Glutamatergic neuron (in vitro differentiated cells): ENCODE measurements around the gene ZNF672. TPM values are rescaled to one million over a fixed set of nuclear protein-coding genes. Genes with fewer than 3 reads are reported as not detected.

ENCODE experiments used
- DNase-seq: peaks from one replicate; pipeline ENCODE4 v3.0.0; 2022
- H3K27ac Mint-ChIP-seq: one replicate; pipeline ENCODE4 v1.8.0; 2020; ENCODE audit warnings: mild to moderate bottlenecking, mixed read lengths, inconsistent platforms; ENCODE audit not compliant: unreplicated experiment
- H3K27me3 Mint-ChIP-seq: one replicate; pipeline ENCODE4 v1.8.0; 2020; ENCODE audit warnings: mild to moderate bottlenecking, moderate library complexity, mixed read lengths, inconsistent platforms; ENCODE audit not compliant: unreplicated experiment
- H3K36me3 Mint-ChIP-seq: one replicate; pipeline ENCODE4 v1.8.0; 2020; ENCODE audit warnings: mild to moderate bottlenecking, mixed read lengths, inconsistent platforms; ENCODE audit not compliant: unreplicated experiment
- H3K4me1 Mint-ChIP-seq: one replicate; pipeline ENCODE4 v1.8.0; 2020; ENCODE audit warnings: mild to moderate bottlenecking, low read depth, mixed read lengths, inconsistent platforms; ENCODE audit not compliant: unreplicated experiment
- H3K4me3 Mint-ChIP-seq: one replicate; pipeline ENCODE4 v1.8.0; 2020; ENCODE audit warnings: mild to moderate bottlenecking, mixed read lengths, inconsistent platforms; ENCODE audit not compliant: unreplicated experiment
- H3K9me3 Mint-ChIP-seq: one replicate; pipeline ENCODE4 v1.8.0; 2020; ENCODE audit warnings: mild to moderate bottlenecking, moderate library complexity, mixed read lengths, inconsistent platforms; ENCODE audit not compliant: unreplicated experiment
- total RNA-seq: library from RNA; stranded (reverse); fragmentation: NEBNext Ultra II Directional; extraction: Animal tissue kit (Norgen Biotek cat#: 25700); gene quantifications from one replicate; pipeline ENCODE4 v1.2.1, GENCODE V29; 2021; ENCODE audit not compliant: unreplicated experiment
- TF ChIP-seq, protein P1 (sequence below): fragments of 200-600 bp; sonication (generic); IDR thresholded peaks from one replicate; pipeline ENCODE4 v1.5.0; 2021; ENCODE audit not compliant: partially characterized antibody, unreplicated experiment

The ZNF672 gene
- total RNA-seq, 1 donor from 2014 or later = 30.5 TPM

DNA sequence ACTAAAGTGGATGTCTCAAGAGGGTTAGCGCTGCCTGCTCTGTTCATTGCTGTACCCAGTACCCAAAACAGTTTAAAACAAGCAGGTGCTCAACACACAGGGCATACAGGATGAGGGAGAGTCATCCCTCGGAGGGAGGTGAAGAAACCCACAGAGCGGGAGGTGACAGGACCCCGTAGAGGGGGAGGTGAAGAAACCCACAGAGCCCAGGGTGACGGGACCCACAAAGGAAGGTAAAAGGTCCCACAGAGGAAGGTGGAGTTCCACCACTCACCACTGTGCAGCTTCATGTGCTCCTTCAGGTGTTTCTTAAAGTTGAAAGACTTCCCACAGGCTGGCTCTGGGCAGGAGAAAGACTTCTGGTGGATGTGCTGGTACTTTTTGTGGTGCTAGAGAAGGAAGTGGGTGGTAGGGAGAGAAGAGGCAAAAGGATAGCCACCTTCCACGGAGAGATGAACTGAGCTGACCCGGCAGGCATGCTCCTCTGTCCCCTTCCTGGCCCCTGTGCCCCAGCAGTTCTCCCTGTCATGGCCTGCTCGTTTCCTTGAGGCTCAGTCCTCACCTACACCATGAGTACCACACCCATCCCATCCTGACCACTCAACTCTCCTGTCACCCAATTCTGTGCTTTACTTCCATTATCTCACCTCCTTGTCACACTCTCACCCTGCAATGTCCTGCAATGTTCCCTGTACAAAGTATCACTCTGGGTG is 15.8 kb downstream of the ZNF672 start:
- DNase-seq = no peak
- TF ChIP-seq, protein P1, sequence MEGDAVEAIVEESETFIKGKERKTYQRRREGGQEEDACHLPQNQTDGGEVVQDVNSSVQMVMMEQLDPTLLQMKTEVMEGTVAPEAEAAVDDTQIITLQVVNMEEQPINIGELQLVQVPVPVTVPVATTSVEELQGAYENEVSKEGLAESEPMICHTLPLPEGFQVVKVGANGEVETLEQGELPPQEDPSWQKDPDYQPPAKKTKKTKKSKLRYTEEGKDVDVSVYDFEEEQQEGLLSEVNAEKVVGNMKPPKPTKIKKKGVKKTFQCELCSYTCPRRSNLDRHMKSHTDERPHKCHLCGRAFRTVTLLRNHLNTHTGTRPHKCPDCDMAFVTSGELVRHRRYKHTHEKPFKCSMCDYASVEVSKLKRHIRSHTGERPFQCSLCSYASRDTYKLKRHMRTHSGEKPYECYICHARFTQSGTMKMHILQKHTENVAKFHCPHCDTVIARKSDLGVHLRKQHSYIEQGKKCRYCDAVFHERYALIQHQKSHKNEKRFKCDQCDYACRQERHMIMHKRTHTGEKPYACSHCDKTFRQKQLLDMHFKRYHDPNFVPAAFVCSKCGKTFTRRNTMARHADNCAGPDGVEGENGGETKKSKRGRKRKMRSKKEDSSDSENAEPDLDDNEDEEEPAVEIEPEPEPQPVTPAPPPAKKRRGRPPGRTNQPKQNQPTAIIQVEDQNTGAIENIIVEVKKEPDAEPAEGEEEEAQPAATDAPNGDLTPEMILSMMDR = no peak
- Mint-ChIP-seq H3K9me3 (peaks cover 10% of the 10 kb centered on the region), H3K27me3 (peaks cover 10% of the 10 kb centered on the region), H3K4me3 (no peak overlapping the region), H3K4me1 (no peaks in the 10 kb centered on the region), H3K27ac (no peak overlapping the region), H3K36me3 (peaks cover 10% of the 10 kb centered on the region)

DNA sequence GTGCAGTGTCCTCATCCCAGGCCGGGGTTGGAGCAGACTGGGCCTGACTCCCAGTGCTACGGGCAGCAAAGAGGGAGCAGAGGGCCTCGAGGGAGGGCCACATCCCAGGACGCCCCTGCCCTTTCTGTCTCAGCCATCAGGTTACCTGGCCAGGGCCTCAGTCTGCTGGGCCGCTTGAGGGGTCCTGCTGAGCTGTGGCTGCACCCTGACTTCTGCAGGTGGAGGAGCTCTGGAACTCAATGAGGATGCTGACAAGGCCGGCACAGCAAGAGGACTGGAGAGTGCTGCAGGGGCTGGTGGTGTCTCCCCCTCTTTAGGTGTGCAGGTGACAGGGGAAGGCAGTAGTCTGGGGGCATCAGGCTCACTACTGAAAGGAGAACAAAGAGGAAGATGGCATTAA is 17.6 kb downstream of the ZNF672 start:
- Mint-ChIP-seq H3K36me3 (peaks cover 7% of the 10 kb centered on the region), H3K27me3 (peaks cover 12% of the 10 kb centered on the region), H3K9me3 (peaks cover 19% of the 10 kb centered on the region), H3K27ac (no peak overlapping the region), H3K4me3 (no peak overlapping the region), H3K4me1 (peaks cover 6% of the 10 kb centered on the region)
- DNase-seq = no peak
- TF ChIP-seq, protein P1 = no peak

DNA sequence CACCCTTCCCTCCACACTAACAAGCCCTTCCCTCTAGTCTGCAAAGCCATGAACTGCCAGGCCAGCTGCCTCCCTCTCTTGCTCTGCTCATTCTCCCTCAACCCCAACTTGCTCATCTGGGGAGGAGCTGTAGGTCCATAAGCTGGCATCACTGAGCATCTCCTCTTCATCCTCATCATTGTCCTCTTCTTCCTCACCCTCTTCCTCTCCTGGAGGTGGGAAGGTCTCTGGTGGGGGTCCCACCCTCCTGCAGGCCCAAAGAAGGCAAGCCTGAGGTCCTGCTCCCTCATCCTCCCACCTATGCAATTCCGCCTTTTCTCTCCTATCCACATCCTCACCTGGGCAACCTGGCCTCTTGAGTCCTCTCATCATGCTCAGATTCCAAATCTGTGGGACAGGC is 18.2 kb downstream of the ZNF672 start:
- H3K9me3 Mint-ChIP-seq = peaks cover 19% of the 10 kb centered on the region
- TF ChIP-seq, protein P1 = no peak
- H3K4me1 Mint-ChIP-seq = peaks cover 6% of the 10 kb centered on the region
- DNase-seq = no peak
- peaks cover 7% of the 10 kb centered on the region for H3K36me3 Mint-ChIP-seq
- no peak overlapping the region for H3K4me3 Mint-ChIP-seq
- H3K27ac Mint-ChIP-seq = no peak overlapping the region
- H3K27me3 Mint-ChIP-seq = peaks cover 12% of the 10 kb centered on the region

DNA sequence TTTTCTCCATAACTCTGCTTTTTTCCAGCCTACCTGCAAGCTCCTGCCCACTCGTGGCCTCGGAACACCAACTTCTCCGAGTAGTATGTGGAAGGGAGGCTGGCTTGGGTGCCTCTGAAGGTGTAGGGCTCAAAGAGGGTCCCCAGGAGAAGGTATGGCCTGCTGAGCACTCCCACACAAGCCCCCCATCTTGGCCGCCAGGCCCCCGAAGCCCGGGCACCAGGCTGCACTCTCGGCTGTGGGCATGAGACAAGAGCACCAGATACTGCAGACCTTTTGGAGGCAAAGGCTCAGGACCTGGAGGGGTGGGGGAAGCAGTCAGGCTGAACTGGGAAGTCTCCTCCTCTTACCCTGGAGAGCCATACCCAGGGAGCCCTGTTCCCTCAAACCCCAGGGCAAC is 19.2 kb downstream of the ZNF672 start:
- no peak for DNase-seq
- Mint-ChIP-seq H3K36me3 (peaks cover 7% of the 10 kb centered on the region), H3K27ac (peak overlapping the region; percentile 34), H3K4me3 (peak overlapping the region; percentile 91), H3K27me3 (peaks cover 14% of the 10 kb centered on the region), H3K4me1 (peaks cover 6% of the 10 kb centered on the region), H3K9me3 (peaks cover 19% of the 10 kb centered on the region)
- TF ChIP-seq, protein P1 = no peak

DNA sequence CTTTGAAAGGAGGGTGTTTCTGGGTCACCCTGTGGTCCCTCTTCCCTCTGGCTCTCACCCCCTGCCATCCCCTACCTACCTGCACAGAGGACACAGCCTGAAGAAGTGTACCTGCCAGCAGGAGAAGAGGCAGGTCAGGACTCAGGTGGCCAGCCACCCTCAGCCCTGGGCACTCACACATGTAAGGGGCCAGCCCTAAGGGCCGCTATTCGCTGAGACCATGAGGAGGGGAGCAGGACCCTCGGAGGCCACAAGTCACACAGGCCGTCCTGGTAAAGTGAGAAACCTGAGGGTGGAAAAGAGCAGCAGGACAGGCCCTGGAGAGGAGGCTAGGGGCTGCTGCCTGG is 19.7 kb downstream of the ZNF672 start:
- Mint-ChIP-seq H3K36me3 (peaks cover 7% of the 10 kb centered on the region), H3K4me3 (peak overlapping the region; percentile 91), H3K27me3 (peaks cover 18% of the 10 kb centered on the region), H3K9me3 (peaks cover 19% of the 10 kb centered on the region), H3K27ac (peak overlapping the region; percentile 93), H3K4me1 (peaks cover 10% of the 10 kb centered on the region)
- DNase-seq = no peak
- TF ChIP-seq, protein P1 = no peak
